CD4-positive, alpha-beta T cell treated with Interleukin-15 for 1 hour (primary cell): Measurements from ENCODE around the gene KIAA0513.

Source experiments
- DNase-seq: peaks from one replicate; pipeline ENCODE4 v3.0.0-alpha.2; 2020

The KIAA0513 gene

GRCh38 chr16:85091522-85091910 is 63.9 kb downstream of the KIAA0513 start:
- no peak for DNase-seq

DNA sequence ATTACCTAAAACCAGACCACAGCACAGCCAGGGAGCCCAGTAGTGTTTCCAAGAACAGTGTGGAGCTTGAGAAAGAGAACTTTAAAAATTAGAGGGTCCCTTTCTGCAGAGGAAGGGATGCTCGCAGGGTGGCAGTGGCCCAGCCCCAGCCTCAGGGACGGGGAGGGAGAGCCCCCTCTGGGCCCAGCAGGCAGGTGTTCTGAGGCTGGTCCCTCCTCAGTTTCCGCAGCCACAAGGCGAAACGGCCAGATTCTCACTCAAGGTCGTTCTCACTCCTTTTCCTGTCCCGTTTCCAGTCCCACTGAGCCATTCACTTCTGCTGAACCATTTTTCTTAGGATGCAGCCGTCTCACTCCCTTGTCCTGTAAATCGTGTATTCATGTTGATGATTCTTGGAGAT is 64.7 kb downstream of the KIAA0513 start:
- no peak for DNase-seq

- DNase-seq, result no peak
Observed at GRCh38 chr16:85092851-85093250, 65.3 kb downstream of the KIAA0513 start.

DNA sequence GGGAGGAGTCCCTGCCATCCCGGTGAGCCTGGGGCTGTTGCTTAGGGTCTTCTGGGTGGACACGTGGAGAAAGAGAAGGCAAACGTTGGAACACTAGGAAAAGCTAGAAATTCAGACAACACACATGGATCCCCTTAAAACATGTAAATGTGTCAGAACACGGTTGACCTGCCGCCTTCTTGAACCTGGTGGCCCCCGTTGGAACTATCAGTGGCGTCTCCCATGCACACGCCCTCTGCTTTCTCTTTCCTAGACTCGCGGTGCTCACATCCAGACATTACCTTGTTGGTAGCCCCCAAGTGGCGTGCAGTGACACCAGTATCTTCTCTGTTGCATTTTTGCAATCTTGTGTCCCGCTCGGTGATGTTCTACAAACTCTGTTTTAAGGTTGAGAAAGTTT is 66.1 kb downstream of the KIAA0513 start:
- no peak for DNase-seq

- no peak for DNase-seq
Observed at GRCh38 chr16:85094176-85094805, 66.7 kb downstream of the KIAA0513 start.

GRCh38 chr16:85094812-85095211 is 67.2 kb downstream of the KIAA0513 start:
- DNase-seq, result no peak

DNA sequence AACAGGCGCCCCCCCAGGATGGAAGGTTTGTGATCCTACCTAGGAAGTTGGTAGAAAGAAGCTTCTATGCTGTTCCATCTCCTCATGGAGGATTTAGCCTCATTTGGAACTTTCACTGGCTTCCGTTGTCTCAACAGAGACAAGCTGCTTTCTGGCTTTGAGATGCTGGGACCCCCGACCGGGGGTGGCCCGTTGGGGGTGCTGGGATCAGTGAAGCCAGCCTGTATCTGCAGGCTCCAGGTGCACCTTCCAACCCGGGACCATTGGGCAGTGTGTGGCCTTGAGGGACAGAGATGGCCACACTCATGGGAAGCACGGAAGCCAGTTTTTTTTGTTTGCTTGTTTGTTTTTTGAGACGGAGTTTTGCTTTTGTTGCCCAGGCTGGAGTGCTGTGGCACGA is 69.3 kb downstream of the KIAA0513 start:
- no peak for DNase-seq

DNA sequence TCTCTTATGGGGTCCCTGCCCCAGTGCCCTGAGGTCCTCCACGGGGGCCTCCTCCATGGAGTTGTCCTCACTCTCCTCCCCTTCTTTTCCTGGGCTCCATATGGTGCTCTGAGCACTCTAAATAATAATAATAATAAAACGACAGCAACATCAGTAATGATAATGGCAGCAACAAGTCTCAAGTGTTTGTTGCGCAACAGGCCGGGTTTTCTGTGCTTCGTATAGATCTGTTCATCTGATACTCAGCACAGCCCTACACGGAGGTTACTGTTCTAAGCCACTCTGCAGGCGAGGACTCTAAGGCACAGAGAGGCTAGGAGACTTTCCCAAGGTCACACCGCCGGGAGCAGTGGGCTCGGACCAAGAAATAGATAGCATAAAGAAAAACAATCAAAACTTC is 71.0 kb downstream of the KIAA0513 start:
- DNase-seq, result no peak

GRCh38 chr16:85100265-85100664 is 72.7 kb downstream of the KIAA0513 start:
- DNase-seq, result no peak

GRCh38 chr16:85101956-85102630 is 74.5 kb downstream of the KIAA0513 start:
- DNase-seq, result no peak

- no peak for DNase-seq
Observed at GRCh38 chr16:85103114-85104079, 75.8 kb downstream of the KIAA0513 start.

- no peak for DNase-seq
Observed at GRCh38 chr16:85104147-85104546, 76.6 kb downstream of the KIAA0513 start.

GRCh38 chr16:85104821-85105391 is 77.3 kb downstream of the KIAA0513 start:
- DNase-seq, result peak; percentile 47

- DNase-seq, result no peak
Observed at GRCh38 chr16:85105475-85105874, 77.9 kb downstream of the KIAA0513 start.

- DNase-seq, result no peak
Observed at GRCh38 chr16:85107083-85107482, 79.5 kb downstream of the KIAA0513 start.

DNA sequence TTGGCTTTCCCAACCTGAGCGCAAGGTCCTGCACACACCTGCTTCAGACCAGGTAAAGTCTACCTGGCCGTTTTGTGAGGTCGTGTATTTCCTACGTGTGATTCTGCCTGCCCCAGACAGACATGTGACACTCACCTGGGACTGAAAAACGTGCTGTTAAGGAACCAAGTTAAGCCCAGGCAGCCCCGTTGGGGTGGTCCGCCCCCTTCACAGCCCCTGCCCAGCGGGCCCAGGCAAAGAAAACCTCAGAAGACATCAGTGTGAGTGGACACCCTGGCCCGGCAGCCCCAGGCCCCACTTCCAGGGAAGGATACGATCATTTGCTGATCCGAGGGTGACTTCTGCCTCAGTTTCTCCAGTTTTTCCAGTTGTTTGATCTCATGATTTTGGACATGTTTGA is 79.9 kb downstream of the KIAA0513 start:
- DNase-seq, result no peak

GRCh38 chr16:85110105-85110504 is 82.5 kb downstream of the KIAA0513 start:
- DNase-seq, result no peak

DNA sequence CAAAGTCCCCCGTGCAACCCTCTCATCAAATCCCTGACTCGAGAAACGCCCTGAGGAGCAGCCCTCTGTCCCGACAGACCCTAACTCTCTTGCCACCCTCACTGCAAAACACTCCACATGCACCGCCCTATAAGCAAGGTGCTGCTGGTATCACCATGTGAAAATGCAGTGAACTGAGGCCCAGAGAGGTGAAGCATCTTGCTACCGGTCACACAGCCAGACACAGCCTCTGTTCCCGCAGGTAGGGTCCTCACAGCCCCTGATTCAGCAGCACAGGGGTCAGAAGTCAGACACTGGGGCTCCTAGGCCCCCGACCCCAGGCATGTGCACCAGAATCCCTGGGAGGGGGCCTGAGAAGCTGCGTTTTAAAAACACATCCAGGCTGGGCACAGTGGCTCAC is 83.6 kb downstream of the KIAA0513 start:
- DNase-seq, result no peak

- no peak for DNase-seq
Observed at GRCh38 chr16:85112364-85112763, 84.8 kb downstream of the KIAA0513 start, which contains the start of gene CIBAR2. CIBAR2 (minus strand) TSS chr16:85112472; CDS start chr16:85112352, 120 bp downstream.

DNA sequence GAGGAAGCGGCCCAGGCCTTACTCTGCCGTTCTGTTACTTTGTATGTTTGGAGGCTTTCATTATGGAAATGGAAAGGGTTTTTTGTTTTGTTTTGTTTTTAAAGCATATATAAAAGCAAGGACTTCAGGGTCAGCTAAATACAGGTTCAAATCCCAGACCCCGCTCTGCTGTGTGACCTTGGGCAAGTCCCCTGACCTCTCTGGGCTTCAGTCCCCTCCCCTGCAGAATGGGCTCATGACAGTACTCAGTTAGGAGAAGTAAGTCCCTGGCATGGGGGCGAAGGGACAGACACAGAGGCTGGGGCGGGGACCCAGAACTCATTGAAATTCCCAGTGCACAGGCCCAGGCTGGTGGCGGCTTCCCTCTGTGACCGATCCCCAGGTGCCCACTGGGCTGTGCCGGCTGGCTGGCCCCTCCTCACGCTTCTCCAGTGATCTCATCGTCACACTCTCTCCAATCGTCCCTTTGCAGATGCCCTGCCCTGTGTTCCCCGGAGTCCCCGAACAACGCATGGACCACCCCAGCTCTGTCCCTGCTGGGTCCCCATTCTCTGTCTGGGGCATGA is 85.7 kb downstream of the KIAA0513 start:
- DNase-seq, result no peak

DNA sequence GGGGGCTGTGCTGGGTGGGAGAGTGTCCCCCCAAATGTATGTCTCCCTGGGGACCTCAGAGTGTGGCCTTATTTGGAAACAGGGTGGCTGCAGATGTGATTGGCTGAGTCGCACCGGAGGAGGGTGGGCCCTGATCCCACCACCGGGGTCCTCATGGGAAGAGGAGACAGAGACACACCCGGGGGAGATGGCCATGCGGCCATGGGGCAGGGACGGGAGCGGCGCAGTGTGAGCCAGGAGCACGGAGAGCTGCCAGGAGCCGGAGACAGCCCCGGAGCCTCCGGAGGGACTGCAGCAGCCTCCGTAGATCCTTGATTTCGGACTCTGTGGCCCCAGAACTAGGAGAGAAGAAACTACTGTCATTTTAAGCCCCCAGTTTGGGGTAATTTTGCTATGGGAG is 86.3 kb downstream of the KIAA0513 start:
- no peak for DNase-seq

- DNase-seq, result peak; percentile 77
Observed at GRCh38 chr16:85114909-85115567, 87.4 kb downstream of the KIAA0513 start.
